Suprapubic skin (tissue), 4 donors: Measurements from ENCODE around the gene GJA5. TPM values are rescaled to one million over a fixed set of nuclear protein-coding genes. Genes with fewer than 3 reads are reported as not detected.

Source experiments
- DNase-seq, 2 donors: peaks; one replicate each; pipeline ENCODE4 v3.0.0-alpha.2; 2019; ENCODE audit warnings: low spot score in 2 of 2
- H3K27ac ChIP-seq: fragments of 200-600 bp; sonication (generic); one replicate; pipeline ENCODE4 v1.5.1; 2019
- H3K27me3 ChIP-seq: fragments of 200-600 bp; sonication (generic); one replicate; pipeline ENCODE4 v1.5.1; 2019
- H3K36me3 ChIP-seq: fragments of 200-600 bp; sonication (generic); one replicate; pipeline ENCODE4 v1.5.1; 2019
- H3K4me1 ChIP-seq: fragments of 200-600 bp; sonication (generic); one replicate; pipeline ENCODE4 v1.5.1; 2019
- H3K4me3 ChIP-seq: fragments of 200-600 bp; sonication (generic); one replicate; pipeline ENCODE4 v1.5.1; 2019; ENCODE audit warnings: mild to moderate bottlenecking
- H3K9me3 ChIP-seq: fragments of 200-600 bp; sonication (generic); one replicate; pipeline ENCODE4 v1.5.1; 2019
- CTCF ChIP-seq, 2 donors: fragments of 200-600 bp in 1 of 2; fragments of 450-650 bp in 1 of 2; sonication (generic) in 1 of 2; IDR thresholded peaks; one replicate each; pipeline ENCODE4 v1.5.1; 2016 to 2019; ENCODE audit warnings: antibody characterized with exemption in 2 of 2, mild to moderate bottlenecking in 1 of 2, moderate library complexity in 1 of 2
- EP300 ChIP-seq: sonication (generic); formaldehyde crosslinking; IDR thresholded peaks from one replicate; pipeline ENCODE4 v1.6.1; 2017; ENCODE audit warnings: antibody characterized with exemption
- POLR2A ChIP-seq, 2 donors: fragments of 450-650 bp; IDR thresholded peaks; one replicate each; pipeline ENCODE4 v1.6.1; 2017; ENCODE audit warnings: antibody characterized with exemption in 2 of 2, mild to moderate bottlenecking in 2 of 2, moderate library complexity in 2 of 2
- POLR2AphosphoS5 ChIP-seq, 3 donors: sonication (generic); formaldehyde crosslinking; IDR thresholded peaks; one replicate each; pipeline ENCODE4 v1.6.1; 2017; ENCODE audit warnings: antibody characterized with exemption in 3 of 3
- WGBS: methylation state at CpG from one replicate; pipeline ENCODE4 v1.1.5; 2018; 5-methylcytosine and 5-hydroxymethylcytosine counted together
- total RNA-seq, 4 donors: library from RNA; depleted of rRNA; stranded (reverse); fragments of >200 nt; gene quantifications; one replicate each; pipeline ENCODE4 v1.1.0, GENCODE V29; 2016

Gene GJA5
- total RNA-seq, 4 donors from 2014 or later = 1.8 to 11.7 (median 3.6) TPM

GRCh38 chr1:147717051-147717705 is 43.2 kb downstream of the GJA5 start:
- Histone ChIP-seq H3K36me3 (no peaks in the 10 kb centered on the region), H3K9me3 (no peaks in the 10 kb centered on the region), H3K27ac (peak overlapping the region; percentile 79), H3K4me3 (no peak overlapping the region), H3K27me3 (peaks cover 3% of the 10 kb centered on the region), H3K4me1 (peaks cover 2% of the 10 kb centered on the region)
- no peak for DNase-seq
- WGBS = 60% methylated on average over 6 of the region's 6 CpGs
- TF ChIP-seq EP300 (no peak), CTCF (IDR thresholded peaks at IDR 0.05) (no peak), POLR2A (IDR thresholded peaks at IDR 0.05) (no peak), POLR2AphosphoS5 (IDR thresholded peaks at IDR 0.05) (peak in 2 of 3 donors; percentile 9 to 62)

- DNase-seq = no peak
- Histone ChIP-seq H3K27me3 (peaks cover 14% of the 10 kb centered on the region), H3K36me3 (no peaks in the 10 kb centered on the region), H3K4me1 (no peaks in the 10 kb centered on the region), H3K4me3 (no peak overlapping the region), H3K27ac (no peak overlapping the region), H3K9me3 (no peaks in the 10 kb centered on the region)
- no peak for TF ChIP-seq EP300
- no peak for TF ChIP-seq POLR2AphosphoS5 (IDR thresholded peaks at IDR 0.05)
- TF ChIP-seq CTCF (IDR thresholded peaks at IDR 0.05) = no peak
- no peak for TF ChIP-seq POLR2A (IDR thresholded peaks at IDR 0.05)
These were observed 47.8 kb downstream of the GJA5 start for GRCh38 chr1:147712605-147713004.

Other genes with a start within 250 kb of the GJA5 start
- gene BCL9, start 219.1 kb downstream of the GJA5 start, total RNA-seq = 10 to 100 TPM; 11.3 to 22.7 (median 13.1) TPM
- gene ACP6, start 90.1 kb downstream of the GJA5 start, total RNA-seq = 10 to 100 TPM; 10.4 to 46.2 (median 19.3) TPM
- not detected for gene GJA8, start 142.2 kb upstream of the GJA5 start, total RNA-seq
- 10 to 100 TPM; 11.5 to 23.1 (median 17.1) TPM for gene GPR89B, start 167.8 kb upstream of the GJA5 start, total RNA-seq